Measurements from ENCODE around the gene BLOC1S1.

Gene BLOC1S1

DNA sequence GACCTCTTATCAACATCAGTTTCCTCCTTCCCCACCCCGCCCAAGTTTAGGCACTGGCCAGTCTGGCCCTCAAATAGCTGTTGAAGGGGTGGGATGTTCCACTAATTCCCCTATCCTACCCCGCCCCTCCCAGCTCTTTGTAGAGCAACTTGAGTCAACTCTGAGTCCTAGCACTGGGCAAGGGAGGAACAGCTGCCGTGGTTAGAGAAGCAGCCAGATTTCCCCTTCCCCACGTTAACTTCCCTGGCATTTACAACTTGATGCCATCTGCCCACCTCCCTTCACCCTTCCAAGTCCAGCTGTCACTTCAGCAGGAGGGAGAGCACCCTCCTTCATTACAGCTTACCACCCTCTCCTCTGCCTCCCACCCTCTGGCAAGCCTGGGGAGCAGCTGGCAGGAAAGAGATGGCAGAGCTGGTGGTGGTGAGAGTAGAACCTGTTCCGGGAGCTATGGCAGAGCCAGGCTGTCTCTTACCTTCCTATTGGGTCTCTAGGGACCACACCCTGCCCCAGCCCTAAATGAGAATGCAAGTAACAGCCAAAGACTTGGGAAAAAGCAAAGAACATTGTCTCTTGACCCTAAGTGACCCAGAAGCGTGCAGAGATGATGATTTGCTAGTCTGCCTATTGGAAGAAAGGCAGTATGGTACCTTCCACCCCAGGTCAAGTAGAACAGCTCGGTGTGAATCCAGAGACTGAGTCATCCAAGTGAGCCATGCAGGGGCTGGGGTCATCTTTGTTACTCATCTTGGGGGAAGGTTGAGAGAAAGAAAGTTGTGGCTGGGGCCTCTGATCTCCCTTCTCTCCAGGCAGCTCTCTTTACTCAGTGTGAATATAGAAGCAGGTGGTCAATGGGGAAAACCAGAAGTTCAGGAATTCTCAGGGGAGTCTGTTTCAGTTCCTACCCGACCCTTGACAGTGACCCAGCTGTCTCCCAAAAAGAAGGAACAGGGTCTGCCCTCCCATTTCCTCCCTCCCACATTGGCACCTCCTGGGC is 1.5 kb downstream of the BLOC1S1 start:
- TF ChIP-seq, protein P1, sequence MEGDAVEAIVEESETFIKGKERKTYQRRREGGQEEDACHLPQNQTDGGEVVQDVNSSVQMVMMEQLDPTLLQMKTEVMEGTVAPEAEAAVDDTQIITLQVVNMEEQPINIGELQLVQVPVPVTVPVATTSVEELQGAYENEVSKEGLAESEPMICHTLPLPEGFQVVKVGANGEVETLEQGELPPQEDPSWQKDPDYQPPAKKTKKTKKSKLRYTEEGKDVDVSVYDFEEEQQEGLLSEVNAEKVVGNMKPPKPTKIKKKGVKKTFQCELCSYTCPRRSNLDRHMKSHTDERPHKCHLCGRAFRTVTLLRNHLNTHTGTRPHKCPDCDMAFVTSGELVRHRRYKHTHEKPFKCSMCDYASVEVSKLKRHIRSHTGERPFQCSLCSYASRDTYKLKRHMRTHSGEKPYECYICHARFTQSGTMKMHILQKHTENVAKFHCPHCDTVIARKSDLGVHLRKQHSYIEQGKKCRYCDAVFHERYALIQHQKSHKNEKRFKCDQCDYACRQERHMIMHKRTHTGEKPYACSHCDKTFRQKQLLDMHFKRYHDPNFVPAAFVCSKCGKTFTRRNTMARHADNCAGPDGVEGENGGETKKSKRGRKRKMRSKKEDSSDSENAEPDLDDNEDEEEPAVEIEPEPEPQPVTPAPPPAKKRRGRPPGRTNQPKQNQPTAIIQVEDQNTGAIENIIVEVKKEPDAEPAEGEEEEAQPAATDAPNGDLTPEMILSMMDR (IDR thresholded peaks at IDR 0.05; ENCODE audit: poor library complexity, severe bottlenecking): no peak
- DNase-seq (ENCODE audit: low spot score): no peak
- H3K27me3 ChIP-seq (ENCODE audit: insufficient read depth, poor library complexity, severe bottlenecking): no peaks in the 10 kb centered on the region
- H3K4me3 ChIP-seq (ENCODE audit: severe bottlenecking): peak overlapping the region; percentile 59
- H3K9me3 ChIP-seq (ENCODE audit: severe bottlenecking): no peaks in the 10 kb centered on the region
- peak overlapping the region; percentile 85 for H3K27ac ChIP-seq (ENCODE audit: poor library complexity, severe bottlenecking)
- ATAC-seq (ENCODE audit: low read depth): peak; percentile 49
- no peaks in the 10 kb centered on the region for H3K36me3 ChIP-seq (ENCODE audit: low read depth)
- H3K4me1 ChIP-seq (ENCODE audit: insufficient read depth, poor library complexity, severe bottlenecking): peaks cover 25% of the 10 kb centered on the region

DNA sequence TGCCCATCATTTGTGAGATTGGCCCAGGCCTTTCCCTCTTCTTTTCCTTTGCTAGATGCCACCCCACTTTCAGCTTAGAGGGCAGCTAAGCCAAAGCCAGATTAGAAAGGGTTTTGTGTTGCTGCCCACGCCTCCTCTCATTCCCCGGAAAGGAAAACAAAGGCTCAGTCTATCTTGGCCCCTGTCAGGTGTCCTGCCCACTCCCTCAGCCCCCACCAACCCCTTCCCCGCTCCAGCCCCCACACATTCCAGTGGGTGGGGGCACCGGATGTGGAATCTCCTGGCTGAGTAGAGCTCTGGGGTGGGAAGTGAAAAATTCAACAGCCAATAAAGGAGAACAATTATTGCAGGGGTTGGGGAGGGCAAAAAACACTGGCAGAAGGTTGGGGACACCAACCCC is 2.2 kb downstream of the BLOC1S1 start:
- no peak for ATAC-seq (ENCODE audit: low read depth)
- TF ChIP-seq, protein P1 (IDR thresholded peaks at IDR 0.05; ENCODE audit: poor library complexity, severe bottlenecking): no peak
- no peak for DNase-seq (ENCODE audit: low spot score)
- H3K9me3 ChIP-seq (ENCODE audit: severe bottlenecking): no peaks in the 10 kb centered on the region
- H3K27me3 ChIP-seq (ENCODE audit: insufficient read depth, poor library complexity, severe bottlenecking): no peaks in the 10 kb centered on the region
- peak overlapping the region; percentile 85 for H3K27ac ChIP-seq (ENCODE audit: poor library complexity, severe bottlenecking)
- no peaks in the 10 kb centered on the region for H3K36me3 ChIP-seq (ENCODE audit: low read depth)
- no peak overlapping the region for H3K4me3 ChIP-seq (ENCODE audit: severe bottlenecking)
- peaks cover 25% of the 10 kb centered on the region for H3K4me1 ChIP-seq (ENCODE audit: insufficient read depth, poor library complexity, severe bottlenecking)

DNA sequence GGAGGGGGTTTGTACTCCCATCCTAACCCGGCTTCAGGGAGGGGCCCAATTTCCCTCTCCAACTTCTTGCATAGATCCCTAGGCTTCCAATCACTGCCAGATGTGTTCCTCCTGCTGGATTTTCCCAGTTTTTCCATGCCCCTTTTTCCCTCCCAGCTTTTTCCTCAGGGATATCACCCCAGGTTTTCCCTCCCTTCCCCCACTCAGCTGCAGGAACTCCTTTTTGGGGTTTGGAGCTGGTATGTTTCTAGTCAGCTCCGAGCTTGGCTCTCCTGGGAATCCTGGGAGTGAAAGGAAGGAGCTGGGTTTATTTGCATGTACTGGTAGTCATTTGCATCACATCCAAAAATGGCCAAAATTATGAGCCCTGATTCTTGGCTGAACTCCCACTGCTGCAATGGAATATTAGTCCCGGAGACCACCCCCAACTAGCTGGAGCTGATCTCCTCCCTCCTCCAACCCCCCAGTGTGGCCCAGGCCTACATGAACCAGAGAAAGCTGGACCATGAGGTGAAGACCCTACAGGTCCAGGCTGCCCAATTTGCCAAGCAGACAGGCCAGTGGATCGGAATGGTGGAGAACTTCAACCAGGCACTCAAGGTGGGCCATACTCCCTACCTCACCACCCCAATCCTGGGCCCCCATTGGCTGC is 2.9 kb downstream of the BLOC1S1 start:
- DNase-seq (ENCODE audit: low spot score): no peak
- Histone ChIP-seq H3K27me3 (ENCODE audit: insufficient read depth, poor library complexity, severe bottlenecking) (no peaks in the 10 kb centered on the region), H3K4me1 (ENCODE audit: insufficient read depth, poor library complexity, severe bottlenecking) (peaks cover 20% of the 10 kb centered on the region), H3K27ac (ENCODE audit: poor library complexity, severe bottlenecking) (peak overlapping the region; percentile 85), H3K36me3 (ENCODE audit: low read depth) (peaks cover 2% of the 10 kb centered on the region; the same call in 1 of the 2 replicates), H3K4me3 (ENCODE audit: severe bottlenecking) (no peak overlapping the region), H3K9me3 (ENCODE audit: severe bottlenecking) (no peaks in the 10 kb centered on the region)
- TF ChIP-seq, protein P1 (IDR thresholded peaks at IDR 0.05; ENCODE audit: poor library complexity, severe bottlenecking): no peak
- ATAC-seq (ENCODE audit: low read depth): no peak

DNA sequence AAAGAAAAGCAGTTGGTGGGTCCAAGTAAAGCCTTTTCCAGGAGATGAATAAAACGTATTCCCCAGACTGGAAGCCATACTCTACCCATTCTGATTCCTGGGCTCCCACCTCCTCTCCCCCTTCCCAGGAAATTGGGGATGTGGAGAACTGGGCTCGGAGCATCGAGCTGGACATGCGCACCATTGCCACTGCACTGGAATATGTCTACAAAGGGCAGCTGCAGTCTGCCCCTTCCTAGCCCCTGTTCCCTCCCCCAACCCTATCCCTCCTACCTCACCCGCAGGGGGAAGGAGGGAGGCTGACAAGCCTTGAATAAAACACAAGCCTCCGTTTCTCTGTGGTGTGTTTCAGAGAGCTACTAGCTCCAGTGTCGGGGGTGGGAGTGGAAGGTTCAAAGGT is 3.5 kb downstream of the BLOC1S1 start:
- H3K36me3 ChIP-seq (ENCODE audit: low read depth): peaks cover 8% of the 10 kb centered on the region
- DNase-seq (ENCODE audit: low spot score): no peak
- no peaks in the 10 kb centered on the region for H3K9me3 ChIP-seq (ENCODE audit: severe bottlenecking)
- H3K4me3 ChIP-seq (ENCODE audit: severe bottlenecking): no peak overlapping the region
- H3K27ac ChIP-seq (ENCODE audit: poor library complexity, severe bottlenecking): no peak overlapping the region
- no peak for ATAC-seq (ENCODE audit: low read depth)
- no peaks in the 10 kb centered on the region for H3K27me3 ChIP-seq (ENCODE audit: insufficient read depth, poor library complexity, severe bottlenecking)
- peaks cover 17% of the 10 kb centered on the region for H3K4me1 ChIP-seq (ENCODE audit: insufficient read depth, poor library complexity, severe bottlenecking)
- TF ChIP-seq, protein P1 (IDR thresholded peaks at IDR 0.05; ENCODE audit: poor library complexity, severe bottlenecking): no peak
